Adrenal gland (tissue), 12 donors: Measurements from ENCODE around the gene PSMD2. TPM values are rescaled to one million over a fixed set of nuclear protein-coding genes. Genes with fewer than 3 reads are reported as not detected.

Experiments used
- DNase-seq, 7 donors: peaks; one replicate each; pipeline ENCODE4 v3.0.0-alpha.2; 2019 to 2020
- H3K27ac ChIP-seq, 5 donors: fragments of 200-600 bp; sonication (generic) in 4 of 5; 1 replicate in 3 of 5; 2 replicates in 2 of 5; pipeline versions ENCODE4 v1.5.1 to v1.8.0; 2016 to 2020; ENCODE audit warnings: mild to moderate bottlenecking in 1 of 5
- H3K27me3 ChIP-seq: fragments of 200-600 bp; 2 replicates; pipeline ENCODE4 v1.8.0; 2021
- H3K36me3 ChIP-seq, 2 donors: fragments of 200-600 bp; replicated peaks in 1 of 2; 1 replicate in 1 of 2; 2 replicates in 1 of 2; pipeline versions ENCODE4 v1.5.1 to v1.8.0; 2018 to 2022
- H3K4me1 ChIP-seq, 2 donors: fragments of 200-600 bp; replicated peaks in 1 of 2; 1 replicate in 1 of 2; 2 replicates in 1 of 2; pipeline versions ENCODE4 v1.5.1 to v1.8.0; 2018 to 2021
- H3K4me3 ChIP-seq, 4 donors: fragments of 200-600 bp; sonication (generic) in 3 of 4; one replicate each; pipeline ENCODE4 v1.5.1; 2016 to 2018
- H3K9me3 ChIP-seq, 3 donors: fragments of 200-600 bp; sonication (generic) in 1 of 3; replicated peaks in 1 of 3; 1 replicate in 2 of 3; 2 replicates in 1 of 3; pipeline versions ENCODE4 v1.5.1 to v1.8.0; 2016 to 2021
- CTCF ChIP-seq, 6 experiments: fragments of 450-650 bp in 4 of 6; fragments of 200-600 bp in 2 of 6; sonication (generic) in 1 of 6; IDR thresholded peaks; 1 replicate in 5 of 6; 2 replicates in 1 of 6; pipeline versions ENCODE4 v1.5.1 to v1.8.0; 2016 to 2021; ENCODE audit warnings: antibody characterized with exemption in 6 of 6, mild to moderate bottlenecking in 2 of 6, moderate library complexity in 1 of 6
- POLR2A ChIP-seq, 2 donors: fragments of 450-650 bp; IDR thresholded peaks; one replicate each; pipeline ENCODE4 v1.6.1; 2017; ENCODE audit warnings: antibody characterized with exemption in 2 of 2, mild to moderate bottlenecking in 2 of 2, moderate library complexity in 1 of 2
- WGBS, 4 donors: extraction: QIAGEN DNeasy Blood & Tissue Kit in 2 of 4; methylation state at CpG; one replicate each; pipeline versions ENCODE4 v1.1.5 to v1.1.7; 2013 to 2017; 5-methylcytosine and 5-hydroxymethylcytosine counted together
- intact Hi-C, 2 donors: fragments of 100-400 bp; cut with DNase I; formaldehyde crosslinking; loops; one replicate each; pipeline versions ENCODE4 v1.14.1 to v1.15.0; 2022 to 2023
- polyA plus RNA-seq, 3 donors: library from polyadenylated mRNA; stranded (reverse); fragments of 200-250 nt in 2 of 3; fragments of 350-450 nt in 1 of 3; fragmentation: Illumina TruSeq in 1 of 3; extraction: RNeasy Lipid Tissue Mini Kit (QIAGEN cat#74804) in 1 of 3; gene quantifications; one replicate each; pipeline ENCODE4 v1.2.3, GENCODE V29; 2013 to 2014
- total RNA-seq, 9 donors: library from RNA; depleted of rRNA in 4 of 9; stranded (reverse); fragments of >200 nt in 4 of 9; fragments of 120-200 nt in 1 of 9; fragmentation: NEBNext Ultra II Directional in 1 of 9; extraction: Animal tissue kit (Norgen Biotek cat#: 25700) in 1 of 9; gene quantifications; one replicate each; pipeline versions ENCODE4 v1.1.0 to v1.2.4, GENCODE V29; 2013 to 2023
- donor health status: healthy with polysubstance abuse.
- donor health status: Bipolar disorder and iron deficiency.
- donor health status: DM: yes; HTN: yes; CAD: no.
- donor health status: DM: no; HTN: no; CAD: no.
- donor health status: DM: no; HTN: no; CAD: no.
- donor health status: DM: yes; HTN: yes; CAD: no.

PSMD2 gene
- total and polyA plus RNA-seq, 12 donors: 65.1 to 412 (median 235) TPM

GRCh38 chr3:184250167-184250828, 48.7 kb upstream of the PSMD2 start:
- peaks cover 0 to 4% of the 10 kb centered on the region in 2 donors for H3K36me3 ChIP-seq
- 14 to 16% (median 14%) methylated on average over 16 to 20 of the region's 20 CpGs for WGBS, 4 donors
- peak overlapping the region in 4 of 5 donors; percentile 22 to 86 (median 55) for H3K27ac ChIP-seq
- no peaks in the 10 kb centered on the region for H3K9me3 ChIP-seq
- peaks cover 4 to 15% of the 10 kb centered on the region in 2 donors for H3K4me1 ChIP-seq
- peak overlapping the region in 3 of 4 donors; percentile 52 to 82 (median 76) for H3K4me3 ChIP-seq
- intact Hi-C loops: no loop called here
- no peaks in the 10 kb centered on the region for H3K27me3 ChIP-seq
- DNase-seq: peak; percentile 88 to 97 (median 93)
- no peak for TF ChIP-seq POLR2A (IDR thresholded peaks at IDR 0.05)
- peak; percentile 76 to 93 (median 85) for TF ChIP-seq CTCF (IDR thresholded peaks at IDR 0.05)

GRCh38 chr3:184255291-184256039, 43.6 kb upstream of the PSMD2 start:
- no peak for TF ChIP-seq CTCF (IDR thresholded peaks at IDR 0.05)
- TF ChIP-seq POLR2A (IDR thresholded peaks at IDR 0.05): no peak
- intact Hi-C loops: no loop called here
- no peaks in the 10 kb centered on the region for H3K36me3 ChIP-seq
- H3K27me3 ChIP-seq: no peaks in the 10 kb centered on the region
- no peak for DNase-seq
- H3K4me3 ChIP-seq: no peak overlapping the region
- H3K27ac ChIP-seq: no peak overlapping the region
- no peaks in the 10 kb centered on the region for H3K9me3 ChIP-seq
- peaks cover 7 to 9% of the 10 kb centered on the region in 2 donors for H3K4me1 ChIP-seq
- 90 to 96% (median 93%) methylated on average over 3 of the region's 3 CpGs for WGBS, 4 donors

GRCh38 chr3:184257083-184257915, 41.7 kb upstream of the PSMD2 start:
- WGBS, 4 donors: 92 to 95% (median 93%) methylated on average over 16 to 23 of the region's 23 CpGs
- intact Hi-C loops: no loop called here
- Histone ChIP-seq H3K27ac (no peak overlapping the region), H3K9me3 (no peaks in the 10 kb centered on the region), H3K4me1 (peaks cover 19 to 22% of the 10 kb centered on the region in 2 donors), H3K27me3 (no peaks in the 10 kb centered on the region), H3K36me3 (no peaks in the 10 kb centered on the region), H3K4me3 (no peak overlapping the region)
- no peak for DNase-seq
- TF ChIP-seq POLR2A (IDR thresholded peaks at IDR 0.05): no peak
- no peak for TF ChIP-seq CTCF (IDR thresholded peaks at IDR 0.05)

- TF ChIP-seq POLR2A (IDR thresholded peaks at IDR 0.05) (no peak), CTCF (IDR thresholded peaks at IDR 0.05) (no peak)
- no peak overlapping the region for H3K4me3 ChIP-seq
- 86 to 91% (median 90%) methylated on average over 5 of the region's 5 CpGs for WGBS, 4 donors
- H3K9me3 ChIP-seq: no peaks in the 10 kb centered on the region
- H3K27me3 ChIP-seq: no peaks in the 10 kb centered on the region
- H3K4me1 ChIP-seq: peaks cover 25 to 27% of the 10 kb centered on the region in 2 donors
- intact Hi-C loops: no loop called here
- no peak for DNase-seq
- no peaks in the 10 kb centered on the region for H3K36me3 ChIP-seq
- peak overlapping the region in 1 of 5 donors; percentile 5 for H3K27ac ChIP-seq
These were observed 40.1 kb upstream of the PSMD2 start for GRCh38 chr3:184258926-184259325.
